SK-N-SH (cell line): ENCODE data around the gene PTH. TPM values are rescaled to one million over a fixed set of nuclear protein-coding genes. Genes with fewer than 3 reads are reported as not detected.
A peak's percentile ranks its signal among the peaks of the same experiment; 100 is the strongest.

Source experiments
- CTCF ChIA-PET: fragments of 300-600, 350-600 bp; formaldehyde crosslinking; extraction: SDS; loops from one replicate; lab custom pipeline; 2021; lab: Yijun Ruan, JAX
- POLR2A ChIA-PET: fragments of 350-600 bp; sonication (Branson Sonifier 250); formaldehyde crosslinking; extraction: SDS; loops from one replicate; lab custom pipeline; 2020; ENCODE audit warnings: antibody characterized with exemption, inconsistent platforms; lab: Yijun Ruan, JAX
- DNase-seq: peaks from one replicate; pipeline ENCODE4 v3.0.0; 2012
- H2AFZ ChIP-seq: fragments of 200-600 bp; sonication (generic); 2 replicates; pipeline ENCODE4 v1.8.1; 2016; ENCODE audit warnings: antibody characterized with exemption, mild to moderate bottlenecking, low read depth
- H3F3A ChIP-seq: fragments of 200-600 bp; sonication (generic); replicated peaks from 2 replicates; pipeline ENCODE3; 2016; ENCODE audit warnings: antibody characterized with exemption, mild to moderate bottlenecking; ENCODE audit not compliant: insufficient read depth
- H3K27ac ChIP-seq, 2 experiments: fragments of 200-500 bp in 1 of 2; fragments of 200-600 bp in 1 of 2; sonication (Bioruptor generic) in 1 of 2; sonication (generic), shearing (Covaris generic) in 1 of 2; 2 replicates each; pipeline versions ENCODE4 v1.5.1 to v1.6.1; 2014 to 2016; ENCODE audit warnings: low read depth in 2 of 2, inconsistent platforms in 1 of 2, low read length in 1 of 2, mild to moderate bottlenecking in 1 of 2, mixed read lengths in 1 of 2
- H3K27me3 ChIP-seq: fragments of 200-600 bp; sonication (generic), shearing (Covaris generic); 2 replicates; pipeline ENCODE4 v1.6.1; 2016; ENCODE audit warnings: mixed run types; ENCODE audit not compliant: insufficient read depth
- H3K36me3 ChIP-seq, 2 experiments: fragments of 200-500 bp in 1 of 2; fragments of 200-600 bp in 1 of 2; sonication (Bioruptor generic) in 1 of 2; sonication (generic) in 1 of 2; replicated peaks in 1 of 2; 2 replicates each; pipeline versions ENCODE3 to v1.5.1; 2014 to 2016; ENCODE audit warnings: low read length in 1 of 2, mild to moderate bottlenecking in 1 of 2; ENCODE audit not compliant: insufficient read depth in 2 of 2, control insufficient read depth in 1 of 2
- H3K4me1 ChIP-seq, 2 experiments: fragments of 200-500 bp in 1 of 2; fragments of 200-600 bp in 1 of 2; sonication (Bioruptor generic) in 1 of 2; sonication (generic), shearing (Covaris generic) in 1 of 2; 2 replicates each; pipeline versions ENCODE4 v1.5.1 to v1.6.1; 2014 to 2016; ENCODE audit warnings: low read depth in 1 of 2, low read length in 1 of 2, mixed run types in 1 of 2; ENCODE audit not compliant: insufficient read depth in 2 of 2, control insufficient read depth in 1 of 2
- H3K4me2 ChIP-seq: fragments of 200-600 bp; sonication (generic), shearing (Covaris generic); 2 replicates; pipeline ENCODE4 v1.6.1; 2017; ENCODE audit warnings: mixed run types
- H3K4me3 ChIP-seq, 2 experiments: fragments of 200-500 bp in 1 of 2; fragments of 200-600 bp in 1 of 2; sonication (Bioruptor generic) in 1 of 2; sonication (generic), shearing (Covaris generic) in 1 of 2; 2 replicates each; pipeline versions ENCODE4 v1.5.1 to v1.8.1; 2014 to 2016; ENCODE audit warnings: low read depth in 2 of 2, inconsistent platforms in 1 of 2, low read length in 1 of 2, mild to moderate bottlenecking in 1 of 2, mixed read lengths in 1 of 2, moderate library complexity in 1 of 2
- H3K79me2 ChIP-seq: fragments of 200-600 bp; sonication (generic); 2 replicates; pipeline ENCODE4 v1.8.1; 2017; ENCODE audit warnings: mild to moderate bottlenecking; ENCODE audit not compliant: insufficient read depth
- H3K9ac ChIP-seq: fragments of 200-600 bp; sonication (generic); 2 replicates; pipeline ENCODE4 v1.6.1; 2017; ENCODE audit warnings: mixed run types
- H3K9me2 ChIP-seq: fragments of 200-600 bp; sonication (generic); 2 replicates; pipeline ENCODE4 v1.6.1; 2017; ENCODE audit warnings: mixed run types
- H3K9me3 ChIP-seq: fragments of 200-600 bp; sonication (generic); 2 replicates; pipeline ENCODE4 v1.6.1; 2017; ENCODE audit warnings: mixed run types, mild to moderate bottlenecking, moderate library complexity
- H4K20me1 ChIP-seq: fragments of 200-600 bp; sonication (generic); 2 replicates; pipeline ENCODE4 v1.6.1; 2017; ENCODE audit warnings: mild to moderate bottlenecking, mixed run types; ENCODE audit not compliant: insufficient read depth
- ELF1 ChIP-seq: IDR thresholded peaks from 2 replicates; pipeline ENCODE4 v1.4.0; 2012
- EZH2phosphoT487 ChIP-seq: fragments of 200-600 bp; sonication (generic); IDR thresholded peaks from 2 replicates; pipeline ENCODE4 v1.6.1; 2017; ENCODE audit warnings: low read depth, mixed run types, mild to moderate bottlenecking, antibody characterized with exemption, moderate library complexity, borderline replicate concordance
- FOSL2 ChIP-seq: IDR thresholded peaks from 2 replicates; pipeline ENCODE4 v1.4.0; 2012; ENCODE audit warnings: low read depth, mild to moderate bottlenecking, moderate library complexity, borderline replicate concordance
- FOXJ3 ChIP-seq: sonication (generic); formaldehyde crosslinking; IDR thresholded peaks from 2 replicates; pipeline ENCODE4 v1.5.1; 2020; ENCODE audit warnings: mild to moderate bottlenecking, missing genetic modification reagents
- FOXM1 ChIP-seq: IDR thresholded peaks from 2 replicates; pipeline ENCODE4 v1.4.0; 2012; ENCODE audit warnings: low read depth, mild to moderate bottlenecking
- GATA2 ChIP-seq: sonication (generic); formaldehyde crosslinking; IDR thresholded peaks from 2 replicates; pipeline ENCODE4 v1.5.0; 2020; ENCODE audit warnings: mild to moderate bottlenecking, missing genetic modification reagents
- JUND ChIP-seq: IDR thresholded peaks from 2 replicates; pipeline ENCODE4 v1.4.0; 2012
- MXI1 ChIP-seq: IDR thresholded peaks from 2 replicates; pipeline ENCODE4 v1.6.1; 2012; ENCODE audit warnings: mild to moderate bottlenecking, low read depth, low read length, improper control_type of control experiment
- POLR2AphosphoS5 ChIP-seq: IDR thresholded peaks from 2 replicates; pipeline ENCODE4 v1.6.1; 2012; ENCODE audit warnings: low read depth, low read length
- RFX5 ChIP-seq: IDR thresholded peaks from 2 replicates; pipeline ENCODE4 v1.6.1; 2012; ENCODE audit warnings: mild to moderate bottlenecking, improper control_type of control experiment, low read length
- SIN3A ChIP-seq: IDR thresholded peaks from 2 replicates; pipeline ENCODE4 v1.6.1; 2012; ENCODE audit warnings: low read depth, mild to moderate bottlenecking, low read length, moderate library complexity, borderline replicate concordance
- TAF1 ChIP-seq: IDR thresholded peaks from 2 replicates; pipeline ENCODE4 v1.6.1; 2012; ENCODE audit warnings: low read depth, mild to moderate bottlenecking, low read length, moderate library complexity, borderline replicate concordance
- TEAD4 ChIP-seq: IDR thresholded peaks from 2 replicates; pipeline ENCODE4 v1.4.0; 2012; ENCODE audit warnings: mild to moderate bottlenecking, borderline replicate concordance; ENCODE audit not compliant: insufficient read depth
- WGBS: methylation state at CpG from one replicate; pipeline ENCODE4 v1.1.6; 2017; ENCODE audit warnings: low lambda C conversion rate; 5-methylcytosine and 5-hydroxymethylcytosine counted together
- polyA plus RNA-seq, 3 experiments: library from polyadenylated mRNA; depleted of rRNA; stranded (reverse); fragments of >200 nt; gene quantifications; 2 replicates each; pipeline ENCODE4 v1.2.3, GENCODE V29; 2012
- TF ChIP-seq, protein P1 (sequence below): IDR thresholded peaks from 2 replicates; pipeline ENCODE4; 2012
- TF ChIP-seq, protein P2 (sequence below): IDR thresholded peaks from 2 replicates; pipeline ENCODE4 v1.4.0; 2012; ENCODE audit warnings: low read depth, borderline replicate concordance
- TF ChIP-seq, protein P3 (sequence below): IDR thresholded peaks from 2 replicates; pipeline ENCODE4 v1.6.1; 2012; ENCODE audit warnings: mild to moderate bottlenecking, low read depth, low read length, moderate library complexity
- TF ChIP-seq, protein P4 (sequence below): fragments of 150-350 bp; IDR thresholded peaks from 2 replicates; pipeline ENCODE4 v1.6.1; 2016; ENCODE audit warnings: mild to moderate bottlenecking, low read depth, low read length

Gene PTH
- polyA plus RNA-seq, 1 of the 3 experiments (the other 2 are of a cell fraction), result not detected

DNA sequence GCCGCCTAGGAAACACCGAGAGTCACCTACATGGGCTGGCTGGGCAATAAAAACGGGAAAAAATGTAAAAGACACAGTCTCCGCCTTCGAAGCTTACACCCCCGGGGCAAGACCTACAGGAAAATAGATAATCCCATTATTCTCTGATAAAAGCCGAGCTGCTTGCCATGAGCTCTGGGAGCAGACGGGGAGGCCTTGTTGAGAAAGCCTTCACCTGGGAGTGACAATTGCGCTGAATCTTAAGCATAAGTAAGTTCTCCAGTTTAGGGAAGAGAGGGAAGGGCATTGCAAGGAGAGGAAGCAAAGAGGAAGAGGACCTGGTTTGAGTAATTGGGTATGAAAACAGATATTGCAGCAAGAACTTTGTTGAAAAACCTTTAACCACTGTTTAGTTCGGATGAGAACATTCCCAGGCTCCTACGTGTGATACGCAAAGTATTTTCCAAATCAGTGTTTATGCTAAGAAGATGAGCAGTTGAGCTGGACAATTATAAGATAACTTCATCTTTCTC is 32.0 kb downstream of the PTH start:
- Histone ChIP-seq H3K4me1 (peaks cover 12 to 17% of the 10 kb centered on the region in 2 experiments; a peak in 3 of 4 replicates), H3F3A (peaks cover 11% of the 10 kb centered on the region), H2AFZ (peak overlapping the region; percentile 90), H3K79me2 (peaks cover 37% of the 10 kb centered on the region), H3K27me3 (no peaks in the 10 kb centered on the region), H3K9me2 (no peaks in the 10 kb centered on the region), H4K20me1 (no peaks in the 10 kb centered on the region), H3K4me2 (peak overlapping the region; percentile 75), H3K4me3 (peak overlapping the region; percentile 79 to 95), H3K9ac (peak overlapping the region; percentile 82), H3K36me3 (no peaks in the 10 kb centered on the region), H3K9me3 (no peaks in the 10 kb centered on the region), H3K27ac (peak overlapping the region; percentile 78 to 90)
- TF ChIP-seq FOXM1 (no peak), TEAD4 (no peak), MXI1 (no peak), GATA2 (CRISPR knock-in tag) (no peak), SIN3A (no peak), JUND (no peak), EZH2phosphoT487 (no peak), RFX5 (no peak)
- TF ChIP-seq, protein P1, sequence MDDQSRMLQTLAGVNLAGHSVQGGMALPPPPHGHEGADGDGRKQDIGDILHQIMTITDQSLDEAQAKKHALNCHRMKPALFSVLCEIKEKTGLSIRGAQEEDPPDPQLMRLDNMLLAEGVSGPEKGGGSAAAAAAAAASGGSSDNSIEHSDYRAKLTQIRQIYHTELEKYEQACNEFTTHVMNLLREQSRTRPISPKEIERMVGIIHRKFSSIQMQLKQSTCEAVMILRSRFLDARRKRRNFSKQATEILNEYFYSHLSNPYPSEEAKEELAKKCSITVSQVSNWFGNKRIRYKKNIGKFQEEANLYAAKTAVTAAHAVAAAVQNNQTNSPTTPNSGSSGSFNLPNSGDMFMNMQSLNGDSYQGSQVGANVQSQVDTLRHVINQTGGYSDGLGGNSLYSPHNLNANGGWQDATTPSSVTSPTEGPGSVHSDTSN, result no peak
- DNase-seq, result no peak
- POLR2A ChIA-PET, result interaction anchor here (0.9 to 1.0 kb wide), 2 partner anchors 27 to 242 kb away, joined by 3 read pairs; no protein-coding TSS in a partner anchor
- CTCF ChIA-PET, result interaction anchor here (1.0 to 2.8 kb wide), 4 partner anchors 9 to 254 kb away, joined by 3 to 17 read pairs (median 5); no protein-coding TSS in a partner anchor
- WGBS, result 39% methylated on average over 12 of the region's 12 CpGs

DNA sequence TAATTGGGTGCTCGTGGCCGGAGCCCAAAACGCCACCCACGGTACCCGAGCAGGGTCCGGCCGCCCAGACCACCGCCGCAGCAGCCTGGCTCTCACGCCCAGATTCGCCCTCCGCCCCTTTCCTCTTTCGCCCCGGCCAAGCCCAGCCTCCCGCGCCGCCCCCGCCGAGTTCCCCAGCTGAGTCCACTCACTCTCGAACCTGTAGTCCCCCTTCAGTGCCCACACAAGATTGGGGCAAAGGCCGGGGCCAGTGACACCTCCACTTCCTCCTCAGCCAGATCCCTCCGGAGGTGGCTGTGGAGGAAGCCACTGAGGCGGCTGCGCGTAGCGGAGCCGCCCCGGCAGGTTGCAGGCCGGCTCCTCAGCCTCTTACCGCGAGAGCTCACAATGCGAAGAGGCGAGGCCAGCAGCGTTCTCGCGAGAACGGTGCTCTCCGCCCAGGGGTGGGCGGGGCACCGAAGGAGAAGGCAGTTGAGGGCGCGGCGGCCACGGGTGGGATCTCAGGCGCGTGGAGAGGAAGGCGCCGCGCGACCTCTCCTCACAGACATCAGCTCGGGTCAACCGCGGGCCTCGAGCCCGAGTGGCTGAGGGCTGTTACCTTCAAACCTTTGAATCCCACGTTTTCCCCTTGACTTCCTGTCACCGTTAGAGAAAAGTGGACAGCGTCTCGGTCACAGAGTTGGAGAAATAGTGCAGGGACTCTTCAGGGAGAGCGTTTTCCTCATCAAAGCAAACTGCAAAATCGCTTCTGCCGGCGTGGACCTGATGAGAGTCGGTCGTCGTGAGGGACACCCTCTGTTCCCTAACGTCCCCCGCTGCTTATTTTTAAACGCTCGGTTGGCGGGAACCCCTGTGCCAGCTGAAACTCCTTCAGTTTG is 32.7 kb downstream of the PTH start, which contains the start of gene BTBD10:
Gene BTBD10 (minus strand): TSS at position 322 of the 878 bp plus-strand sequence. CDS start 18,098 bp downstream, outside the sequence.
- H4K20me1 ChIP-seq, result 0 out of 2 replicates have a peak, but pooled peaks cover 3% of the 10 kb centered on the region
- peak within 1 kb of the TSS; percentile 78 to 92 for H3K27ac ChIP-seq
- H3K9ac ChIP-seq, result peak within 1 kb of the TSS; percentile 82
- DNase-seq, result peak; percentile 93
- peak within 1 kb of the TSS; percentile 75 for H3K4me2 ChIP-seq
- H3K9me3 ChIP-seq, result no peaks in the 10 kb centered on the region
- peak within 1 kb of the TSS; percentile 79 to 95 for H3K4me3 ChIP-seq
- H3K27me3 ChIP-seq, result no peaks in the 10 kb centered on the region
- H3F3A ChIP-seq, result peaks cover 11% of the 10 kb centered on the region
- POLR2A ChIA-PET, result interaction anchor here (0.6 to 1.0 kb wide), 3 partner anchors 23 to 241 kb away, joined by 3 read pairs; no protein-coding TSS in a partner anchor
- H3K79me2 ChIP-seq, result peaks cover 44% of the 10 kb centered on the region
- no peaks in the 10 kb centered on the region for H3K9me2 ChIP-seq
- H3K4me1 ChIP-seq, result peaks cover 12 to 17% of the 10 kb centered on the region in 2 experiments; a peak in 3 of 4 replicates
- CTCF ChIA-PET, result interaction anchor here (0.8 to 1.6 kb wide), 8 partner anchors 8 to 253 kb away, joined by 3 to 5 read pairs (median 4); no protein-coding TSS in a partner anchor
- under 1% methylated on average over 31 of the region's 71 CpGs for WGBS
- no peaks in the 10 kb centered on the region for H3K36me3 ChIP-seq
- H2AFZ ChIP-seq, result peak within 1 kb of the TSS; percentile 90
- TF ChIP-seq TAF1 (peak; percentile 87), MXI1 (peak; percentile 67), ELF1 (peak; percentile 25; the same call in 1 of the 2 replicates), RFX5 (no peak), GATA2 (CRISPR knock-in tag) (no peak), POLR2AphosphoS5 (peak; percentile 95), FOSL2 (no peak), FOXJ3 (CRISPR knock-in tag) (no peak)
- TF ChIP-seq, protein P2, sequence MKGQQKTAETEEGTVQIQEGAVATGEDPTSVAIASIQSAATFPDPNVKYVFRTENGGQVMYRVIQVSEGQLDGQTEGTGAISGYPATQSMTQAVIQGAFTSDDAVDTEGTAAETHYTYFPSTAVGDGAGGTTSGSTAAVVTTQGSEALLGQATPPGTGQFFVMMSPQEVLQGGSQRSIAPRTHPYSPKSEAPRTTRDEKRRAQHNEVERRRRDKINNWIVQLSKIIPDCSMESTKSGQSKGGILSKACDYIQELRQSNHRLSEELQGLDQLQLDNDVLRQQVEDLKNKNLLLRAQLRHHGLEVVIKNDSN, result no peak
- TF ChIP-seq, protein P3, sequence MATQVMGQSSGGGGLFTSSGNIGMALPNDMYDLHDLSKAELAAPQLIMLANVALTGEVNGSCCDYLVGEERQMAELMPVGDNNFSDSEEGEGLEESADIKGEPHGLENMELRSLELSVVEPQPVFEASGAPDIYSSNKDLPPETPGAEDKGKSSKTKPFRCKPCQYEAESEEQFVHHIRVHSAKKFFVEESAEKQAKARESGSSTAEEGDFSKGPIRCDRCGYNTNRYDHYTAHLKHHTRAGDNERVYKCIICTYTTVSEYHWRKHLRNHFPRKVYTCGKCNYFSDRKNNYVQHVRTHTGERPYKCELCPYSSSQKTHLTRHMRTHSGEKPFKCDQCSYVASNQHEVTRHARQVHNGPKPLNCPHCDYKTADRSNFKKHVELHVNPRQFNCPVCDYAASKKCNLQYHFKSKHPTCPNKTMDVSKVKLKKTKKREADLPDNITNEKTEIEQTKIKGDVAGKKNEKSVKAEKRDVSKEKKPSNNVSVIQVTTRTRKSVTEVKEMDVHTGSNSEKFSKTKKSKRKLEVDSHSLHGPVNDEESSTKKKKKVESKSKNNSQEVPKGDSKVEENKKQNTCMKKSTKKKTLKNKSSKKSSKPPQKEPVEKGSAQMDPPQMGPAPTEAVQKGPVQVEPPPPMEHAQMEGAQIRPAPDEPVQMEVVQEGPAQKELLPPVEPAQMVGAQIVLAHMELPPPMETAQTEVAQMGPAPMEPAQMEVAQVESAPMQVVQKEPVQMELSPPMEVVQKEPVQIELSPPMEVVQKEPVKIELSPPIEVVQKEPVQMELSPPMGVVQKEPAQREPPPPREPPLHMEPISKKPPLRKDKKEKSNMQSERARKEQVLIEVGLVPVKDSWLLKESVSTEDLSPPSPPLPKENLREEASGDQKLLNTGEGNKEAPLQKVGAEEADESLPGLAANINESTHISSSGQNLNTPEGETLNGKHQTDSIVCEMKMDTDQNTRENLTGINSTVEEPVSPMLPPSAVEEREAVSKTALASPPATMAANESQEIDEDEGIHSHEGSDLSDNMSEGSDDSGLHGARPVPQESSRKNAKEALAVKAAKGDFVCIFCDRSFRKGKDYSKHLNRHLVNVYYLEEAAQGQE, result 0 out of 2 replicates have a peak, but pooled peaks have one; percentile 42
- TF ChIP-seq, protein P4, sequence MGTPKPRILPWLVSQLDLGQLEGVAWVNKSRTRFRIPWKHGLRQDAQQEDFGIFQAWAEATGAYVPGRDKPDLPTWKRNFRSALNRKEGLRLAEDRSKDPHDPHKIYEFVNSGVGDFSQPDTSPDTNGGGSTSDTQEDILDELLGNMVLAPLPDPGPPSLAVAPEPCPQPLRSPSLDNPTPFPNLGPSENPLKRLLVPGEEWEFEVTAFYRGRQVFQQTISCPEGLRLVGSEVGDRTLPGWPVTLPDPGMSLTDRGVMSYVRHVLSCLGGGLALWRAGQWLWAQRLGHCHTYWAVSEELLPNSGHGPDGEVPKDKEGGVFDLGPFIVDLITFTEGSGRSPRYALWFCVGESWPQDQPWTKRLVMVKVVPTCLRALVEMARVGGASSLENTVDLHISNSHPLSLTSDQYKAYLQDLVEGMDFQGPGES, result no peak
